Measurements from ENCODE around the gene SDR42E1.

DNA sequence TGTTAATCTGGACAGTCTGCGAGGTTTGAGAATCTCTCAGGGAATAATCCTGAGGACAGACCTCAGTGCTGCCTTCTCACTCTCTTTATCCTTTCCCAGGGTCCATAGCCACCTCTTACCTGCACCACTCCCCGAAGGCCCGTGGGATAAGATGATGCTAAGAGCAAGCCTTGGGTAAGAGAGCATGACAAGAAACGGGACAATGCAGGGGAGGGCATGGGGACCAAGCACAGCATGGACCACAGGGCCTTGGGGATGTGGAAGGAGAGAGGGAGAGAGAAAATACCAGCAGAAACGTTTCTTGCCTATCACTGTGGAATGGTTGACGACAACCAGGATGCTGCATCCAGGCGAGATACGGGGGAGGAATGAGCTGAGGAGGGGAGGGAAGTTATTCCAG, 8.3 kb upstream of the SDR42E1 start:
- TF ChIP-seq MYC (CRISPR knock-in tag; IDR thresholded peaks at IDR 0.05; ENCODE audit: borderline replicate concordance) = no peak
- TF ChIP-seq NR3C1 (CRISPR knock-in tag; IDR thresholded peaks at IDR 0.05) = no peak
- no peak for TF ChIP-seq ASH2L (IDR thresholded peaks at IDR 0.05; ENCODE audit: insufficient read length, low read depth, low read length)
- TF ChIP-seq, protein P1, sequence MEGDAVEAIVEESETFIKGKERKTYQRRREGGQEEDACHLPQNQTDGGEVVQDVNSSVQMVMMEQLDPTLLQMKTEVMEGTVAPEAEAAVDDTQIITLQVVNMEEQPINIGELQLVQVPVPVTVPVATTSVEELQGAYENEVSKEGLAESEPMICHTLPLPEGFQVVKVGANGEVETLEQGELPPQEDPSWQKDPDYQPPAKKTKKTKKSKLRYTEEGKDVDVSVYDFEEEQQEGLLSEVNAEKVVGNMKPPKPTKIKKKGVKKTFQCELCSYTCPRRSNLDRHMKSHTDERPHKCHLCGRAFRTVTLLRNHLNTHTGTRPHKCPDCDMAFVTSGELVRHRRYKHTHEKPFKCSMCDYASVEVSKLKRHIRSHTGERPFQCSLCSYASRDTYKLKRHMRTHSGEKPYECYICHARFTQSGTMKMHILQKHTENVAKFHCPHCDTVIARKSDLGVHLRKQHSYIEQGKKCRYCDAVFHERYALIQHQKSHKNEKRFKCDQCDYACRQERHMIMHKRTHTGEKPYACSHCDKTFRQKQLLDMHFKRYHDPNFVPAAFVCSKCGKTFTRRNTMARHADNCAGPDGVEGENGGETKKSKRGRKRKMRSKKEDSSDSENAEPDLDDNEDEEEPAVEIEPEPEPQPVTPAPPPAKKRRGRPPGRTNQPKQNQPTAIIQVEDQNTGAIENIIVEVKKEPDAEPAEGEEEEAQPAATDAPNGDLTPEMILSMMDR (CRISPR knock-in tag; IDR thresholded peaks at IDR 0.05) = no peak
- TF ChIP-seq FOSL1 (CRISPR knock-in tag; IDR thresholded peaks at IDR 0.05; ENCODE audit: borderline replicate concordance) = no peak
- TF ChIP-seq MEF2D (CRISPR knock-in tag; IDR thresholded peaks at IDR 0.05) = no peak
- TF ChIP-seq KAT7 (CRISPR knock-in tag; IDR thresholded peaks at IDR 0.05; ENCODE audit: borderline replicate concordance) = no peak
- TF ChIP-seq ZNF781 (CRISPR knock-in tag; IDR thresholded peaks at IDR 0.05; ENCODE audit: borderline replicate concordance, not compliant biosample characterization) = no peak
- TF ChIP-seq CBX5 (CRISPR knock-in tag; IDR thresholded peaks at IDR 0.05; ENCODE audit: borderline replicate concordance) = no peak
- no peak for TF ChIP-seq TBP (CRISPR knock-in tag; IDR thresholded peaks at IDR 0.05)
